GM12878 (cell line): ENCODE data around the gene FOXL1. TPM values are rescaled to one million over a fixed set of nuclear protein-coding genes. Genes with fewer than 3 reads are reported as not detected.

Source experiments
- ATAC-seq: fragments of 200-7000 bp; cut with Tn5 transposase; 3 replicates; pipeline ENCODE4 v1.9.1; 2020; ENCODE audit warnings: mild to moderate bottlenecking, moderate library complexity
- BruUV-seq: library from RNA; stranded (reverse); fragments of 400-500 nt; replicated peaks from 2 replicates; lab custom pipeline; 2021; lab: Mats Ljungman, UMichigan
- CTCF ChIA-PET: fragments of 300-600 bp; sonication (Branson Sonifier 250); formaldehyde crosslinking; extraction: SDS; loops from one replicate; lab custom pipeline; 2021; ENCODE audit warnings: inconsistent platforms; lab: Yijun Ruan, JAX
- POLR2A ChIA-PET: fragments of 350-600 bp; formaldehyde crosslinking; extraction: SDS; loops from one replicate; lab custom pipeline; 2021; ENCODE audit warnings: inconsistent platforms; lab: Charles Lee
- RAD21 ChIA-PET: fragments of 300-600 bp; sonication (Branson Sonifier 250); formaldehyde crosslinking; loops from one replicate; lab custom pipeline; 2023; ENCODE audit warnings: antibody characterized with exemption; ENCODE audit not compliant: unreplicated experiment; lab: Charles Lee
- SMC1A ChIA-PET: fragments of 300-600 bp; sonication (Branson Sonifier 250); formaldehyde crosslinking; loops from one replicate; lab custom pipeline; 2023; ENCODE audit not compliant: unreplicated experiment, uncharacterized antibody; lab: Charles Lee
- DNase-seq: peaks from one replicate; pipeline ENCODE4 v3.0.0-alpha.2; 2011; ENCODE audit warnings: low read depth, low spot score
- FAIRE-seq: peaks from 3 replicates; lab custom pipeline; 2011; peaks lifted over from hg19 to GRCh38; lab: Jason Lieb, UNC
- H2AFZ ChIP-seq: 2 replicates; pipeline ENCODE4 v1.6.0; 2011; ENCODE audit warnings: low read depth, low read length, control low read depth; ENCODE audit not compliant: control insufficient read depth
- H3K27ac ChIP-seq: 2 replicates; pipeline ENCODE4 v1.5.1; 2011; ENCODE audit warnings: control low read depth; ENCODE audit not compliant: control insufficient read depth, insufficient read depth
- H3K27me3 ChIP-seq, 2 experiments: replicated peaks in 1 of 2; 2 replicates each; pipeline versions ENCODE4 v1.6.0 to v1.6.1; 2011; ENCODE audit warnings: low read length in 1 of 2; ENCODE audit not compliant: control insufficient read depth in 2 of 2, insufficient read depth in 2 of 2
- H3K36me3 ChIP-seq, 2 experiments: 2 replicates each; pipeline ENCODE4 v1.5.1; 2011; ENCODE audit warnings: low read length in 1 of 2; ENCODE audit not compliant: control insufficient read depth in 2 of 2, insufficient read depth in 2 of 2
- H3K4me1 ChIP-seq: 2 replicates; pipeline ENCODE4 v1.6.1; 2011; ENCODE audit warnings: mild to moderate bottlenecking, low read length, moderate library complexity, mixed read lengths; ENCODE audit not compliant: control insufficient read depth, insufficient read depth
- H3K4me2 ChIP-seq: 2 replicates; pipeline ENCODE4 v1.6.0; 2011; ENCODE audit warnings: control low read depth; ENCODE audit not compliant: control insufficient read depth, insufficient read depth
- H3K4me3 ChIP-seq: fragments of 200-600 bp; sonication (generic); 2 replicates; pipeline ENCODE4 v1.5.1; 2016
- H3K79me2 ChIP-seq: 2 replicates; pipeline ENCODE4 v1.6.0; 2011; ENCODE audit warnings: low read length; ENCODE audit not compliant: control insufficient read depth, insufficient read depth
- H3K9ac ChIP-seq: 2 replicates; pipeline ENCODE4 v1.8.0; 2011; ENCODE audit warnings: low read length, control low read depth, mixed read lengths; ENCODE audit not compliant: control insufficient read depth, insufficient read depth
- H3K9me3 ChIP-seq: replicated peaks from 3 replicates; pipeline ENCODE4 v1.5.1; 2011; ENCODE audit warnings: mild to moderate bottlenecking, low read length; ENCODE audit not compliant: control insufficient read depth, insufficient read depth
- H4K20me1 ChIP-seq: 2 replicates; pipeline ENCODE4 v1.6.0; 2011; ENCODE audit not compliant: control insufficient read depth, insufficient read depth
- CEBPB ChIP-seq, 2 experiments: fragments of 150-350 bp in 1 of 2; IDR thresholded peaks; 2 replicates each; pipeline ENCODE4 v1.6.1; 2012 to 2014; ENCODE audit warnings: low read depth in 2 of 2, low read length in 2 of 2, borderline replicate concordance in 1 of 2, inconsistent platforms in 1 of 2
- CREM ChIP-seq: IDR thresholded peaks from 2 replicates; pipeline ENCODE4 v1.6.1; 2014; ENCODE audit warnings: antibody characterized with exemption, low read depth
- MYC ChIP-seq: IDR thresholded peaks from 2 replicates; pipeline ENCODE4 v1.6.1; 2011; ENCODE audit warnings: mild to moderate bottlenecking, low read length, moderate library complexity, inconsistent platforms; ENCODE audit not compliant: insufficient read depth, insufficient replicate concordance, insufficient read length, severe bottlenecking
- NFYA ChIP-seq: IDR thresholded peaks from 2 replicates; pipeline ENCODE4 v1.6.1; 2011; ENCODE audit warnings: low read depth, mild to moderate bottlenecking, low read length, improper control_type of control experiment, borderline replicate concordance
- NFYB ChIP-seq: IDR thresholded peaks from 2 replicates; pipeline ENCODE4 v1.6.1; 2011; ENCODE audit warnings: low read depth, mild to moderate bottlenecking, low read length, improper control_type of control experiment, moderate library complexity; ENCODE audit not compliant: insufficient read depth
- RBBP5 ChIP-seq: fragments of 200-600 bp; sonication (generic); conservative IDR thresholded peaks from 2 replicates; pipeline ENCODE4 v1.6.1; 2016
- SIN3A ChIP-seq: IDR thresholded peaks from 2 replicates; pipeline ENCODE4 v1.6.1; 2012; ENCODE audit warnings: low read depth, low read length, improper control_type of control experiment
- SIX5 ChIP-seq: IDR thresholded peaks from 2 replicates; pipeline ENCODE4 v1.6.1; 2011; ENCODE audit warnings: mild to moderate bottlenecking, low read depth, low read length, moderate library complexity; ENCODE audit not compliant: severe bottlenecking
- TBL1XR1 ChIP-seq: IDR thresholded peaks from 2 replicates; pipeline ENCODE4 v1.6.1; 2012; ENCODE audit warnings: low read depth, low read length, improper control_type of control experiment
- ZNF24 ChIP-seq: fragments of 450-650 bp; IDR thresholded peaks from 2 replicates; pipeline ENCODE4 v1.6.1; 2017; ENCODE audit warnings: antibody characterized with exemption, mild to moderate bottlenecking
- WGBS: methylation state at CpG from one replicate; pipeline ENCODE4 v1.1.6; 2016; ENCODE audit warnings: low lambda C conversion rate; ENCODE audit not compliant: insufficient replicate concordance, insufficient coverage; ENCODE audit errors: missing lambda C conversion rate; 5-methylcytosine and 5-hydroxymethylcytosine counted together
- in situ Hi-C: fragments of 300-500 bp; cut with MboI; formaldehyde crosslinking; loops from 9 replicates; pipeline ENCODE4 v1.14.3; 2018; ENCODE audit warnings: mixed read lengths
- intact Hi-C: fragments of 100-400 bp; cut with micrococcal nuclease; formaldehyde crosslinking; loops from one replicate; pipeline ENCODE4 v1.14.2; 2022; ENCODE audit not compliant: unreplicated experiment
- polyA plus RNA-seq, 11 experiments: library from polyadenylated mRNA; depleted of rRNA in 4 of 11; unstranded in 6 of 11; stranded (reverse) in 5 of 11; fragments of >200 nt; fragmentation: Nextera tagmentation in 4 of 11; fragmentation: Illumina TruSeq in 1 of 11; extraction: Ambion mirVana in 4 of 11; extraction: Trizol in 1 of 11; gene quantifications; 1 replicate in 1 of 11; 2 replicates in 10 of 11; pipeline versions ENCODE4 v1.2.1 to v1.2.3, GENCODE V29; 2011 to 2016; ENCODE audit warnings: inconsistent platforms in 2 of 11, missing spikeins in 2 of 11, low read depth in 1 of 11
- total RNA-seq, 4 experiments: library from RNA; depleted of rRNA in 3 of 4; stranded (reverse); fragments of >200 nt in 3 of 4; fragmentation: Illumina TruSeq in 1 of 4; extraction: Trizol in 1 of 4; gene quantifications; 2 replicates each; pipeline versions ENCODE4 v1.2.1 to v1.2.3, GENCODE V29; 2013 to 2021
- TF ChIP-seq, protein P1 (sequence below), 3 experiments: IDR thresholded peaks in 2 of 3; conservative IDR thresholded peaks in 1 of 3; 2 replicates each; pipeline ENCODE4 v1.5.1; 2011; ENCODE audit warnings: low read depth in 3 of 3, low read length in 3 of 3, mild to moderate bottlenecking in 3 of 3, control low read depth in 2 of 3, moderate library complexity in 2 of 3, inconsistent platforms in 1 of 3, mixed read lengths in 1 of 3; ENCODE audit not compliant: control insufficient read depth in 2 of 3, insufficient read depth in 1 of 3; ENCODE audit errors: extremely low read depth in 1 of 3
- TF ChIP-seq, protein P2 (sequence below): fragments of 450-650 bp; IDR thresholded peaks from 2 replicates; pipeline ENCODE4 v1.6.1; 2017; ENCODE audit warnings: mild to moderate bottlenecking, moderate library complexity
- TF ChIP-seq, protein P3 (sequence below): fragments of 450-650 bp; IDR thresholded peaks from 2 replicates; pipeline ENCODE4 v1.6.1; 2017; ENCODE audit warnings: antibody characterized with exemption, mild to moderate bottlenecking, moderate library complexity
- TF ChIP-seq, protein P4 (sequence below): fragments of 450-650 bp; IDR thresholded peaks from 2 replicates; pipeline ENCODE4 v1.6.1; 2016; ENCODE audit warnings: mild to moderate bottlenecking

FOXL1 gene
- total and polyA plus RNA-seq, 10 of the 15 experiments (the other 5 are each of a cell fraction or from before 2014, with no cell fraction given) = 0.05 TPM; not detected in 9

DNA sequence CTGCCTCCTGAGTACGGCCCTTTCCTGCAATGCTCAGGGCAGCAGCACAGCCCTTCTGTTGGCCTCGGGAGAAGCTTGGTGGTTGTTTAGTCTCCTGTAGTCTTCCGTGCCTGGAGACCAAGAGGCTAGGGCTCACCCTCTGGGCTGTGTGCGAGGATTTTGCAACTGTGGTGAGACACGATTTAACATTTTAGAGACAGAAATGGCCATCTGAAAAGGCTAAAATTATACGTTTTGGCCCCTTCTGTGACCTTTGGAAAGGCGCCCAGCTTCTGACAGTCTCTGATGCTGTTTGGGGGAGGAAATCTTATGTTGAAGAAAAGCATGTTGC lies 33.1 kb downstream of the FOXL1 start:
- Histone ChIP-seq H3K27me3 (peaks cover 0 to 1% of the 10 kb centered on the region in 2 experiments; a peak in 2 of 4 replicates), H4K20me1 (no peaks in the 10 kb centered on the region), H3K36me3 (no peaks in the 10 kb centered on the region), H3K9ac (no peak overlapping the region), H3K9me3 (no peaks in the 10 kb centered on the region), H3K4me1 (no peaks in the 10 kb centered on the region), H2AFZ (no peak overlapping the region), H3K4me3 (no peak overlapping the region), H3K4me2 (no peak overlapping the region), H3K79me2 (no peaks in the 10 kb centered on the region), H3K27ac (no peak overlapping the region)
- TF ChIP-seq ZNF24 (no peak), NFYB (no peak), CEBPB (IDR thresholded peaks at IDR 0.05; ENCODE audit: borderline replicate concordance in 1 of 2, low read depth in 2 of 2, low read length in 2 of 2) (no peak), SIN3A (no peak), TBL1XR1 (no peak), NFYA (no peak), CREM (no peak), MYC (no peak), SIX5 (no peak), RBBP5 (no peak)
- TF ChIP-seq, protein P1, sequence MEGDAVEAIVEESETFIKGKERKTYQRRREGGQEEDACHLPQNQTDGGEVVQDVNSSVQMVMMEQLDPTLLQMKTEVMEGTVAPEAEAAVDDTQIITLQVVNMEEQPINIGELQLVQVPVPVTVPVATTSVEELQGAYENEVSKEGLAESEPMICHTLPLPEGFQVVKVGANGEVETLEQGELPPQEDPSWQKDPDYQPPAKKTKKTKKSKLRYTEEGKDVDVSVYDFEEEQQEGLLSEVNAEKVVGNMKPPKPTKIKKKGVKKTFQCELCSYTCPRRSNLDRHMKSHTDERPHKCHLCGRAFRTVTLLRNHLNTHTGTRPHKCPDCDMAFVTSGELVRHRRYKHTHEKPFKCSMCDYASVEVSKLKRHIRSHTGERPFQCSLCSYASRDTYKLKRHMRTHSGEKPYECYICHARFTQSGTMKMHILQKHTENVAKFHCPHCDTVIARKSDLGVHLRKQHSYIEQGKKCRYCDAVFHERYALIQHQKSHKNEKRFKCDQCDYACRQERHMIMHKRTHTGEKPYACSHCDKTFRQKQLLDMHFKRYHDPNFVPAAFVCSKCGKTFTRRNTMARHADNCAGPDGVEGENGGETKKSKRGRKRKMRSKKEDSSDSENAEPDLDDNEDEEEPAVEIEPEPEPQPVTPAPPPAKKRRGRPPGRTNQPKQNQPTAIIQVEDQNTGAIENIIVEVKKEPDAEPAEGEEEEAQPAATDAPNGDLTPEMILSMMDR (IDR thresholded peaks at IDR 0.05 in 2 of 3, conservative IDR thresholded peaks at IDR 0.05 in 1 of 3; ENCODE audit: control insufficient read depth in 2 of 3, extremely low read depth in 1 of 3, insufficient read depth in 1 of 3, low read depth in 3 of 3, low read length in 3 of 3) = no peak
- TF ChIP-seq, protein P2, sequence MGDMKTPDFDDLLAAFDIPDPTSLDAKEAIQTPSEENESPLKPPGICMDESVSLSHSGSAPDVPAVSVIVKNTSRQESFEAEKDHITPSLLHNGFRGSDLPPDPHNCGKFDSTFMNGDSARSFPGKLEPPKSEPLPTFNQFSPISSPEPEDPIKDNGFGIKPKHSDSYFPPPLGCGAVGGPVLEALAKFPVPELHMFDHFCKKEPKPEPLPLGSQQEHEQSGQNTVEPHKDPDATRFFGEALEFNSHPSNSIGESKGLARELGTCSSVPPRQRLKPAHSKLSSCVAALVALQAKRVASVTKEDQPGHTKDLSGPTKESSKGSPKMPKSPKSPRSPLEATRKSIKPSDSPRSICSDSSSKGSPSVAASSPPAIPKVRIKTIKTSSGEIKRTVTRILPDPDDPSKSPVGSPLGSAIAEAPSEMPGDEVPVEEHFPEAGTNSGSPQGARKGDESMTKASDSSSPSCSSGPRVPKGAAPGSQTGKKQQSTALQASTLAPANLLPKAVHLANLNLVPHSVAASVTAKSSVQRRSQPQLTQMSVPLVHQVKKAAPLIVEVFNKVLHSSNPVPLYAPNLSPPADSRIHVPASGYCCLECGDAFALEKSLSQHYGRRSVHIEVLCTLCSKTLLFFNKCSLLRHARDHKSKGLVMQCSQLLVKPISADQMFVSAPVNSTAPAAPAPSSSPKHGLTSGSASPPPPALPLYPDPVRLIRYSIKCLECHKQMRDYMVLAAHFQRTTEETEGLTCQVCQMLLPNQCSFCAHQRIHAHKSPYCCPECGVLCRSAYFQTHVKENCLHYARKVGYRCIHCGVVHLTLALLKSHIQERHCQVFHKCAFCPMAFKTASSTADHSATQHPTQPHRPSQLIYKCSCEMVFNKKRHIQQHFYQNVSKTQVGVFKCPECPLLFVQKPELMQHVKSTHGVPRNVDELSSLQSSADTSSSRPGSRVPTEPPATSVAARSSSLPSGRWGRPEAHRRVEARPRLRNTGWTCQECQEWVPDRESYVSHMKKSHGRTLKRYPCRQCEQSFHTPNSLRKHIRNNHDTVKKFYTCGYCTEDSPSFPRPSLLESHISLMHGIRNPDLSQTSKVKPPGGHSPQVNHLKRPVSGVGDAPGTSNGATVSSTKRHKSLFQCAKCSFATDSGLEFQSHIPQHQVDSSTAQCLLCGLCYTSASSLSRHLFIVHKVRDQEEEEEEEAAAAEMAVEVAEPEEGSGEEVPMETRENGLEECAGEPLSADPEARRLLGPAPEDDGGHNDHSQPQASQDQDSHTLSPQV = no peak
- TF ChIP-seq, protein P3, sequence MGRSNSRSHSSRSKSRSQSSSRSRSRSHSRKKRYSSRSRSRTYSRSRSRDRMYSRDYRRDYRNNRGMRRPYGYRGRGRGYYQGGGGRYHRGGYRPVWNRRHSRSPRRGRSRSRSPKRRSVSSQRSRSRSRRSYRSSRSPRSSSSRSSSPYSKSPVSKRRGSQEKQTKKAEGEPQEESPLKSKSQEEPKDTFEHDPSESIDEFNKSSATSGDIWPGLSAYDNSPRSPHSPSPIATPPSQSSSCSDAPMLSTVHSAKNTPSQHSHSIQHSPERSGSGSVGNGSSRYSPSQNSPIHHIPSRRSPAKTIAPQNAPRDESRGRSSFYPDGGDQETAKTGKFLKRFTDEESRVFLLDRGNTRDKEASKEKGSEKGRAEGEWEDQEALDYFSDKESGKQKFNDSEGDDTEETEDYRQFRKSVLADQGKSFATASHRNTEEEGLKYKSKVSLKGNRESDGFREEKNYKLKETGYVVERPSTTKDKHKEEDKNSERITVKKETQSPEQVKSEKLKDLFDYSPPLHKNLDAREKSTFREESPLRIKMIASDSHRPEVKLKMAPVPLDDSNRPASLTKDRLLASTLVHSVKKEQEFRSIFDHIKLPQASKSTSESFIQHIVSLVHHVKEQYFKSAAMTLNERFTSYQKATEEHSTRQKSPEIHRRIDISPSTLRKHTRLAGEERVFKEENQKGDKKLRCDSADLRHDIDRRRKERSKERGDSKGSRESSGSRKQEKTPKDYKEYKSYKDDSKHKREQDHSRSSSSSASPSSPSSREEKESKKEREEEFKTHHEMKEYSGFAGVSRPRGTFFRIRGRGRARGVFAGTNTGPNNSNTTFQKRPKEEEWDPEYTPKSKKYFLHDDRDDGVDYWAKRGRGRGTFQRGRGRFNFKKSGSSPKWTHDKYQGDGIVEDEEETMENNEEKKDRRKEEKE = no peak
- TF ChIP-seq, protein P4, sequence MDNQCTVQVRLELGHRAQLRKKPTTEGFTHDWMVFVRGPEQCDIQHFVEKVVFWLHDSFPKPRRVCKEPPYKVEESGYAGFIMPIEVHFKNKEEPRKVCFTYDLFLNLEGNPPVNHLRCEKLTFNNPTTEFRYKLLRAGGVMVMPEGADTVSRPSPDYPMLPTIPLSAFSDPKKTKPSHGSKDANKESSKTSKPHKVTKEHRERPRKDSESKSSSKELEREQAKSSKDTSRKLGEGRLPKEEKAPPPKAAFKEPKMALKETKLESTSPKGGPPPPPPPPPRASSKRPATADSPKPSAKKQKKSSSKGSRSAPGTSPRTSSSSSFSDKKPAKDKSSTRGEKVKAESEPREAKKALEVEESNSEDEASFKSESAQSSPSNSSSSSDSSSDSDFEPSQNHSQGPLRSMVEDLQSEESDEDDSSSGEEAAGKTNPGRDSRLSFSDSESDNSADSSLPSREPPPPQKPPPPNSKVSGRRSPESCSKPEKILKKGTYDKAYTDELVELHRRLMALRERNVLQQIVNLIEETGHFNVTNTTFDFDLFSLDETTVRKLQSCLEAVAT = no peak
- ChIA-PET RAD21 (no interaction called here), CTCF (no interaction called here), SMC1A (interaction anchor here (1.2 to 1.6 kb wide), 2 partner anchors 10 to 53 kb away, joined by 3 to 7 read pairs; no protein-coding TSS in a partner anchor), POLR2A (no interaction called here)
- ATAC-seq (no peak), FAIRE-seq (no peak), DNase-seq (no peak)
- intact Hi-C loops (no loop called here), in situ Hi-C loops (no loop called here)
- BruUV-seq = no TSS peak
- 37% methylated on average over 7 of the region's 7 CpGs for WGBS
